Activated CD4-positive, alpha-beta T cell treated with anti-CD3 and anti-CD28 coated beads, Interleukin-2, Interleukin-6, amounts not matched to agents 100 ng/mL and 50 ng/mL, durations not matched to agents 16 hours and 8 hours (primary cell): ENCODE data around the gene DNAJB6.

ENCODE experiments used
- DNase-seq: peaks from one replicate; pipeline ENCODE4 v3.0.0-alpha.2; 2020

Gene DNAJB6

DNA sequence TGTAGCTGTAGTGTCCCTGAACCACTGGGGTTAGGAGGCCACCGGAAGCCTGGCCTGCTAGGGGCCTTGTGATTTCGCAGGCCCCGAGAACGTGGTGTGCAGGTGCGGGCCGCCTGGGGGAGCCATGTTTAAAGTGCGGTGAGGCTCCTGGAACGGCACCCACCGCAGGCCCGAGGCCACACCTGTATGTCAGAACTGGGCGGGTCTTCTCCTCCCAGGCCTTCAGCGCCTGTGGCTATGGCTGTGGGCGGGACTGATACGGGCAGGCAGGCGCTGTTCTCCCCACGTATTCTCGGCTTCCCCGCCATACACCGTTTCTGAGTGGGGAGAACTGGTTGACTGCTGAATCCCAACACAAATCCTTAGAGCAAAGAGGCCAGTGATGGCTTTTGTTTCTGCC lies 74.8 kb downstream of the DNAJB6 start:
- DNase-seq = peak; percentile 79

DNA sequence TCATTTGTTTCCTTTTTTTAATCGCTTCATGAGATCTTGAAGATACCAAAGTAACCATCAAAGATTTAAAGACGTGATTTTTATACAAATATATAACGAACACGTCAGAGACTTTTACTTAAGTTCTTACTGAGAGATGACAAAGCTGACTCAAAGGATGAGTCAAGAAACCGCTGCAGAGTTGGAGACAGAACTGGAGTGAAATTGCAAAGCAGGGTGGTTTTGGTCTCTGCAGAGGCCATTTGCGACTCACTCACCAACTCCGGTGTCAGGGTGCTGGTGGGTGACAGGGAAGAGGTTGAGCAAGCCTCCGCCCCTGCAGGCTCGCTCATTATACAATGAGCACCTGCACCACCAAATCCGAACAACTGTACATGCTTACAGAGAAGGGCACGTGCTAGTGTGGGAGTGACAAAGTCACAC lies 75.2 kb downstream of the DNAJB6 start:
- peak; percentile 90 for DNase-seq

DNA sequence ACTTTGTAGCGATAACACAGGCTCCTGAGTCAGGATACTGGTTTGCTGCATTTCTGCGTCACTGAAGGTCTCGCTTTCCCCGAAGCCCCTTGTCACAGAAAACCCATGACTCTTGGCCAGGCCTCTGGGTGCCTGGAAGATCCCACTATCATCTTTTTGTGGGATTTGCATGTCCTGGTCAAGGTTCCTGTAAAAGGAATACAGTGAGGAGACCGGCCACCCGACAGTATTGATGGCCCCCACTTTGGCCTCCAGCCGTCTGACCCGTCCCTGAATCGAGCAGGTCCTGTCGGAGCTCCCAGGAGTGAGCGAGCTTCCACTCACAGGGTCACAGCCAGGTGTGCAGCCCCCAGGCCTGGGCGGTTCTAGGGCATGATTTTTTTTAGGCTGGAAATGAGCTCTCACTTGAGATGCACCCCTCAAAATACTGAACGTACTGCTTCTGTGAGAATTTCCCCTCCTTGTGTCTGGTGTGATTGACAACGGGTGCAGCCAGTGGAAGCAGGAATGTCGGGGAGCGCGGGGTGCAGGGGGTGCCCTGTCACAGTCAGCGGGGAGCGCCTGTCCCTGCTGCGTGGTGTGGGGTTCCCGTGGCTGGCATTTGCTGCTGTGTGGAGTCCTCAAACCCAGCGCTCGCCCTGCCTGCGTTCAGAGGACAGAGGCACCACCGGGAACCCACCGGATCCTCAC lies 75.8 kb downstream of the DNAJB6 start:
- no peak for DNase-seq

DNA sequence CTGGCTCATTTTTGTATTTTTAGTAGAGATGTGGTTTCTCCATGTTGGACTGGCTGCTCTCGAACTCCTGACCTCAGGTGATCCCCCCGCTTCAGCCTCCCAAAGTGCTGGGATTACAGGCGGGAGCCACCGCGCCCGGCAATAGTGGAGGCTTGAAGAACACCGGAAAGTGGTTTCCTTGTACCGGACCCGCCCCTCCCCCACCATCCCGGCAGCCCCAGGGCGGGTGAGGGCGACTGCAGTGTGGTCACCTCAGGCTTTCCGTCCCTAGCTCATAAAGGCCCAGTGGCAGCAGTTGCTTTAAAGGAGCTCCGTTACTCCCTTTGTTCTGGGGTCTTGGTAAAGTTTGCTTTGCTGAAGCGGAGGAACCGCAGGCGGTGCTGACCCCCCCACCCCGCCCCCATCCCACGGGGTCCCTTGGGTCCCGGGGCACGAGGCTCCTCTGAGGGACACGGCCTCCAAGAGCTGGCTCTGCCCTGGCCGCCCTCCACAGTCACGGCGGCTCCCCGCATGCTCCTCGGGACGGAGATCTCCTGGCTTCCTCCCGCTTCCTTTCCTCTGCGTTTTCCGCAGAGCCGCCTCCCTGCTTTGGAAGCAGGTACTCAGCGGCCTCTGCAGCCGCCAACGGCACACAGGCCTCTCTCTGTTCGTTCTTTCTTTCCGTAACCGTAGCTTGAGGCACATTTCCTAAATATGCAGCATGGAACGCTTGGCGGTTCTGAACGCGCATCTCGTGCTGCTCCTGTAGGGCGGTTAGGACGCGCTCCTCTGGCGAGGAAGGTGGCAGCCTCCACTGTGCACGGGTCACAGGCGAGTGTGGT lies 77.3 kb downstream of the DNAJB6 start:
- no peak for DNase-seq

DNA sequence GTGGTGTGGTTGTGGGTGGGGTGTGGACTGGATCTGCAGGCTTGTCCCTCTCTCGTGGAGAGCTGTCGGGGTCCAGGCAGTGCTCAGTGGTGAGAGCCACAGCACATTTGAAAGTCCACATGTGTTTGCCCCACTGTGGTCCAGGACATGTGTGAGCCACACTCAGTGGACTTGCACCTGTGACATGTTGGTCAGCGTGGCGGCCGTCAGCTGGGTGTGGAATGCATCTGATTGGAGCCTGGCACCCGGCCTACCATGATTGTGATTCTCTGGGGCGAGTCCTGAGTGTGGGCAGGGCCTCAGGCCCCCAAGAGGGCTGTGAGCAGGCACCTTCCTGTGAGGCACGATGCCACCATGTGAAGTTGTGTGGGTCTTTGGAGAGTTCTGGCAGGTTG lies 77.9 kb downstream of the DNAJB6 start:
- no peak for DNase-seq

DNA sequence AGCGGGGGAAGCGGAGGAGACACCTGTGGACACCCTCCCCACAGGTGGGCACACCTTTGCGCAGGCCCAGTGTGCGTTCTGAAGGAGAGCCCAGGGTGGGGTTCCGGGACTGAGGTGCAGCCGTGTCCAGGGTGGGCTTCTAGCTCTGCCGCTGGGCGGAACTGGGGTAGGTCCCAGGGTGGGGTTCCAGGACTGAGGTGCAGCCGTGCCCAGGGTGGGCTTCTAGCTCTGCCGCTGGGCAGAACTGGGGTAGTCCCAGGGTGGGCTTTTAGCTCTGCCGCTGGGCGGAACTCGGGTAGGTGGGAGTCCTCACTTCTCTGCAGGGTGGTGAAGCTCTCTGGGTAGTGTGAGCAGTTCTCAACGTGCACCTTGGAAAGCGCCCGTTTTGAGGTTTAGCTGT lies 78.7 kb downstream of the DNAJB6 start:
- DNase-seq = no peak

DNA sequence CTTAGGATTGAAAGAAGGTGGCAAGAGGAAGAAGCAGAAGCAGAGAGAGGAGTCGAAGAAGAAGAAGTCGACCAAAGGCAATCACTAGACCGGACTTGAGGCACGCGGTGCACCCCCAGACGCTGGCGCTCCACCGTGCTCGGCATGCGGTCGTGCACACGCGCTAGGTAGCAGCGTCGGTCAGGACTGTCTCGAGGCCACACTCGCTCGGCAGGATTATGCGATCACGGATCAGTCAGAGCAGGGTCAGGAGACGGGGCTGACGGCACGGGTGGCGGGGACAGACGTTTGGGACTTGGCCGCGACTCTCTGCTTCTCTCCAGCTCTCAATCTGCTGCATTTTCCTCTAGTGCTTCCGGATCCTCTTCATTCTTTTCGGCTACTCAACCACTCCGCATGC lies 79.2 kb downstream of the DNAJB6 start:
- DNase-seq = no peak

DNA sequence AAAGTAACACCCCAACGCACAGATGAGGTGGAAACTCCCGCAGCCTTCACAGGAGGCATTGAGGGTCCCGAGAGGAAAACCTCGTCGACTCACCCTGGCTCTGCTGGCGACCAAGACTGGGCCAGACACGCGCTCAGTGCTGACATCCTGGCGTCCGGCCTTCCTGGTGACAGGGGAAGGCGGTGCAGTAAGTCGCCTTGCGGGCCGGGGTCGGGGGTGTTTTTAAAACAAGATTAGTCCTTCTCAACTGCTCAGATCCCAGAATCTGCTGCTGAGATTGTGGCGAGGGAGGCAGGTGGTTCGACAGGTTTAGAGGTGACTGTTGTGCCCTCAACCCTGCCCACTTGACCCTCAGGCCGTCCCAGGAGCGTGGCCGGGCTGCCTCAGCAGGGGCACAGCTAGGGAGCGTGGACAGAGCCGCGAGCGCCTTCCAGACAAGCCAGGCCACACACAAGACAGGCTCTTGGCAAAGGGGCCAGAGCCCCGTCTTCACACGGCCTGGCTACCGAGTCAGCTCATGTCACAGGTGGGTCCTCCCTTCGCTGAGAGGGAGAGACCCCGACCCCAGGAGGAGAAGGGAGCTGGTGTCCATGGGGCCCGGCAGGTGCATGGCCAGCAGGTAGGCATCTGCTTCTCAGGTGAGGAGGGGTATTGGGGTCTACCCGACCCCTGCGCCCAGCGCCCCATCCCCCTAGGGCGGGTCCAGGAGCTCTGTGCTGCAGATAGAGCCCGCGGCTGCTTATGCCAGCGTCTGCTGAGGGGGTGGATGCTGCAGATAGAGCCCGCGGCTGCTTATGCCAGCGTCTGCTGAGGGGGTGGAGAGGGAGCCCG lies 81.6 kb downstream of the DNAJB6 start:
- no peak for DNase-seq

DNA sequence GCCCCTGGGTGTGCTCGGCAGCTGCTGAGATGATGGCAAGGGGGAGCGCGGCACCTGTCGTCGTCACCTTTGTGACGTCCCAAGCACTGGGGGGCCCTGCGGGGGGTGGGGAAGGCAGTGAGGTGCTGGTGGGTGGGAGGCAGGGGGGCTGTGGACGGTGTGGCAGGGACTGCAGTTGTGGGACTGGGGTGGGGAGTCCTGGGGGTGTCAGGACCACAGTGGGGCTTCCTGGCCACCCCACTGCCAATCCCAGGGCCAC lies 82.2 kb downstream of the DNAJB6 start:
- DNase-seq = no peak

DNA sequence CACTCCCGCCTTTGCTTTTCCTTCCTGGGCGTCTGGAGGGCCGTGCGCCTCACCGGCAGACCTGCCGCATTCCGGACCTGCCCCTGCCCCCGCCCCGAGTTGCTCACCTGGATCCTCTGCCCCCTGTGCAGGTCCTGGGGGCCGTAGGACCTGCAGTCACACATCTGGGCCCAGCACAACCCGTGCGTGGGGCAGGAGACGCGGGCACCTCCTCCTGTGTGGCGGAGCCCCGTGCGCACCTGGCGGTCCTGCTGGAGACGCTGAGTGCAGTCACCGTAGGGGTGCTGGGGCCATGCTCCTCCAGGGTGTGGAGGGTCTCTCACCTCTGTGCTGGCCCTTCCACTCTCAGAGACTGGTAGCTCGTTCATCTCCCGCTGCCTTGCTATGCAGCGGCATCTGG lies 85.5 kb downstream of the DNAJB6 start:
- DNase-seq = no peak

DNA sequence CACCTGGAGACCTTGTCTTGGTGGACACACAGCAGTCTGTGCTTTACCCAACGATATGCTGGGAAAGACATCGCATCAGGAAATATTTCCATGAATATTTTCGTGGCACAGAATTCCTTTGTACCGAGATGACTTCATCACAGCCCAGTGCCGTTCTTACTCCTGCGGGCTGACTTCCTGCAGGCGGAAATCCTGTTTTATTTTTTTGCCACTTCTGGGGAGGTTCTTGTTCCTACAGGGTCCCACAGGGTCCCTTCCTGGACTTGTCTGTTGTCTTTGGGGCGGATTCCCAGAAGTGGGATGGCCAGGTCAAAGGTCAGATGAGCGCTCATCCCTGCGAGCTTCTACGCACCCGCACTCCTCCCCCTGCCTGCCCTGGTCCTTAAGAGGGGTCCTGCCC lies 86.5 kb downstream of the DNAJB6 start:
- DNase-seq = no peak

DNA sequence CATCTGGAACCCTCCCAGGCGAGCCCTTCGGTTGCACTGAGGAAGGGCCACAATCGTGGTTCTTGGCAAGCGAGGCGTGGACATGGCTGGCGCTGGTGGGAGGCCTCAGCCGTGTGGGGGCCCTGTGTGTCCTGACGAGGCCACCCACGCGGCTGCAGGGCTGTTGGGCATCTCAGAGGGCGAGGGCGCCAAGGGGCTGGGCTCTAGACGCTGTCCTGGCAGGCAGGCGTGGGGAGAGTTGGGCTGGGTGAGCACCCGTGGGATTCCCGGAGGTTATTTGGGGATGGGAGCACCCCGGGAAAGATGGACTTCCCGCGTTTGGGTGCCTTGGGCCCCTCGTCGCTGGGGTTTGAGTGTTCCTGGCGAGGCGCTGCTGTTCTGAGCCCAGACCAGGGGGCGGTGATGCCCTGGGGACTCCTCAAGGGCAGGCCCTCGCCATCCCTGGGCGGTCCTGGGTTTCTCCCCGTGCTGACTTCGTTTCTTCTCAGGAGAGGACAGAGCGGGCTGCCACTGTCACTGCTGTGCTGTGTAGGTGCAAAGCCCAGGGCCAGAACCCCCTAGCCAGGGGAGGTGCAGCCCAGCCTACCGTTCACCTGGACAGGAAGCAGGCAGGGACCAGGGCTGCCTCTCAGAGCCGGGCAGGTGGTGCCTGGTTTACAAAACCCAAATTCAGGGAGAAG lies 87.2 kb downstream of the DNAJB6 start:
- DNase-seq = no peak

DNA sequence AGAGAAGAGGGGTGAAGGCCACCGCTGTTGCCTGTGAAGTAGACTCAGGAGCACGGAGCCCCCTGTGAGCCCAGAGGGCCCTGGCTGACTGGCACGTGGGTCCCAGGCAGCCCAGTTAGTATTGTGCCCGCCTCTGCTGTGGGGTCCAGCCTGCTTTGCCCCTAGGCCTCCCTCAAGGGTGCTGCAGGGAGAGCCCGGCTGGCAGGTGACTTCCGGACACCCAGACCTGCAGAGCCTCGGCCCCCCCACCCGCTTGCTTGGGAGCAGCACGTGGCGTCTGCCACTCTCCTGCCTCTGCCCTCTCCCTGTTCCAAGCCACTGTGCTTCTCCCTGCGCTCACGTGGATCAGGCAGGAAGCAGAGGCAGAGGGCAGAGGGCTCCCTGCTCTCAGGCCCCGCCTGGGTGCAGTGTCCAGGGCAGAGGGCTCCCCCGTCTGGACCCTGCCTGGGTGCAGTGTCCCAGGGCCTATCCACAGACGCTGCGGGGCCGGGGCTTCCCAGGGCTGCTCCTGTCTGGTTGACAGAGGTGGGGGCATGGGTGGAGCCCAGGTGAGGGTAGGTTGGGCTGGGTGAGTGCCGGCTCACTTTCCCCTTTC lies 88.4 kb downstream of the DNAJB6 start:
- DNase-seq = no peak

DNA sequence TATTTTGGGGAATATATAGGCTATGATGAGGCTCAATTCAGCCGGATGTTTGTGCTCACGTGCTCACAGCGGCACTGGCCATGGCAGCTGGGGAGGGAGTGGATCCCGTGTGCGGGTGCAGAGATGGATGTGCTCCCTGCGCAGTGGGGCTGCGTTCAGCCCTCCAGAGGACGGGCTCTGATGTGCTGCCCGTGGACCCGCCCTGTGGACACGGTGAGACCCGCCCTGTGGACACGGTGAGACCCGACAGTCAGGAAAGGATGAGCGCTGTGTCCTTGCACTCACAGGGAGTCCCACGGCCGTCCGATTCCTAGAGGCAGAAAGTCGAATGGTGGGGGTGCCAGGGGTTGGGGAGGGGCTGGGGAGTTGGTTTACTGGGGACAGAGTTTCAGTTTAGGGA lies 89.0 kb downstream of the DNAJB6 start:
- DNase-seq = no peak

DNA sequence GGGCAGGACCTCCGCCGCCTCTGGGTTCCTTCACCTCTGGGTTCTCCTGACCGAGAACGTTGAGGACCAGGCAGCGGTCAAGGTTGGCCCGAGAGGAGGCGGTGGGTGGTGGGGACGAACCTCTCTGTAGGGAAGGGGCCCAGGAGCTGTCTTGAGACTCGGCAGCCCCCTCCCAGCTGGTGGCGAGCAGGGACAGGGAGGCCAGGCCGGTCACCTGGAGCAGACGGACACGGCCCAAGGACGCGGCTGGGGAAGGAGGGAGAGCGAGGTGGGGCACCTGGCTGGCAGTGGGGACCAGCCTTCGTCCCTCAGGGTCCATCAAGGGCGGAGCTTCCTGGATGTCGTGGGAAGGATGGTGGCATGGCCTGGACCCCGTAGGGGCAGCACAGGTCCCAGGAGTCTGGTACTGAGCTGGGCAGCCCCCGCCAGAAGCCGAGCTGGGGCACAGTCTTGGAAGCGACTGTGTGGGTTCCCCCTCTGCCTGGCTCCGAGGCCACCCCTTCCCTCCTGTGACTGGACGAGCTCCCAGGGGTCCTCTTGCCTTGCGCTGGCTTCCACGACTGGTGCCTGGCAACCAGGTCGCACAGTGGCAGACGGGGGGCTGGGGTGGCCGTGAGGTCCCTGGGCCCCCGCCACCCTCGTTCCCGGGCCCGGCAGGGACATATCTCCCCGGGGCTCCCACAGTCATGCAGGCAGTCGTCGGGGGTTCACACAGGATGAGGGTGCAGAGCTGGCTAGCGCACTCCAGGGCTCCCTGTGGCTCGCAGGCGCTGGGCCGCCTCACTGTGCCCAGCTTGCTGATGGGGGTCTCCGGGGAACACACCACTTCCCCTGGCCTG lies 89.9 kb downstream of the DNAJB6 start:
- no peak for DNase-seq

DNA sequence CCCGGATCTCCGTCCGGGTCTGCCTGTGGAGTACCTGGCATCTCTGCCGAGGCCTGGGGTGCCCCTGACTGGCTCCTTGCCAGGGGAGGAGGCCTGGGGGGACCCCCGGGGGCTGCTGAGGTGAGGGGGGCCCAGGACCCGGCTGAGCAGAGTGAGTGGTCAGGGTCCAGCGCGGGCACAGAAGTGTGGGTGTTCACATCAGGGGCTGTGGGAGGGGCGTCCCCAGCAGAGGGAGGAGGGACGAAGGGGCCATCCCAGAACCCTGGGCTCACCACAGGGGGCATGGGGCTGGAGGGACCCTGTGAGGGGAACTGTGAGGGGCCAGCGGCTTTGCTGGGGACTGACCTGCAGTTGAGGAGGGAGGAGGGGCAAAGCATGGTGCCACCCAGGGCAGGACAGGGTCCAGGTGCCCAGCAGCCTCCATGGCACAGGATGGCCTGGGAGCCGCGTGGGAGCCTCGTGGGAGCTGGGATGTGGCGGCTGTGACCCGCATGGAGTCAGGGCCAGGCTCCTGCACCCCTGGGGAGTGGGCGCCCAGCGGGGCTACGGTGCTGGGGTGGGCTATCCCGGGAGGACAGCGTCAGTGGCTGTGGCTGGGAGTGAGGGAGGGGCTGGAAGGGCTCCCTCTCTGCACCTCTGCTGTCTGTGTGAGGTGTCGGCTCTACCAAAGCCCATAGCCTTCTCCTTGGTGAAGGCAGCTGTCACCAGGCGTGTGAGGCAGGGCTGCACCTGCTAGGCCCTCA lies 91.2 kb downstream of the DNAJB6 start:
- no peak for DNase-seq

DNA sequence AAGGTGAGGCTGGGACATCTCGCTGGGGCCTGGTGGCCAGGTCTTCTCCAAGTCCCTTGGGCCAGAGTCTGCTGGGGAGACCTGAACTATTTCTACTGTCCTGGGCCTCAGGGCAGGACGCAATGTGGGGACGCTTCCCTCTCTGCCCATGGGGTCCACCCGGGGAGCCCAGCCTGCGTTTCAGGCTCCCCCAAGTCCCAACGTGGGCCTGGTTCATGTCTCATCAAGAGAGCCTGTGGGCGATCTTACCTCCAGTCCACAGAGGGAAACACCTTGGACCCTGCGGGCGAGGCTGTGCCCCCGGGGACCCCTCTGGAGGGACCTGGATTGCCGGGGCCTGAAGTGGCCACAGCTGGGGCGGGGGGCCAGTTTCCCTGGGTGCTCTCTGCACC lies 91.7 kb downstream of the DNAJB6 start:
- no peak for DNase-seq

DNA sequence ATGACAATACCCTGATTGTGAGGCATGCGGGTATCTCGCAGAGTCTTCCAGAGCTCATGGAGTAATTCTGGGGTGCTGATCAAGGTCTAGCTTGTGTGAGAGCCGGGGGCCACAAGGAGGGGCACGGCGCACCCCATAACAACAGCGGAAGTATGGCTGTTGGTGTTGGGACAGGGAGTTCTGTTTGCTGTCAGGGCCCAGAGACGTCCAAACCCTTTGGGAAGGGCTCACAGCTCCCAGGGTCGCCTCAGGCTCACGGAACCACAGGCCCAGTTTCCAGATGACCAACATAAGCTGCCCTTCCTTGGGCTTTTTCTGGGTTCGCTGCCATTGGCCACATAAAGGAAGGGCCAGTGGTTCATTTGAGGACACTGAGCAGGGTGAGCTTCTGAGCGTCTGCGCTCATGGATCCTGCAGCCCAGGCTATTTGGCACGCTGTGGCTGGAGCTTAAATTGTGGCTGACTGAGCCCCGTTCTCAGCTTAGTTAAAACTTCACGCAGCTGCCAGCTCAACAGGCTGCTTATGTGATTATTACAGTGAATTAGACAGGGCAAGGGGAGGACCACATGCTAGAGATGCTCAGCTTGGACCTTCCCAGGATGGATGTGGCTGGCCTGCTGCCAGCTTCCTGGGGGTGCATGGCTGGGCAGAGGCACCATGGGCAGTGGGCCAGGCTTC lies 92.3 kb downstream of the DNAJB6 start:
- no peak for DNase-seq

DNA sequence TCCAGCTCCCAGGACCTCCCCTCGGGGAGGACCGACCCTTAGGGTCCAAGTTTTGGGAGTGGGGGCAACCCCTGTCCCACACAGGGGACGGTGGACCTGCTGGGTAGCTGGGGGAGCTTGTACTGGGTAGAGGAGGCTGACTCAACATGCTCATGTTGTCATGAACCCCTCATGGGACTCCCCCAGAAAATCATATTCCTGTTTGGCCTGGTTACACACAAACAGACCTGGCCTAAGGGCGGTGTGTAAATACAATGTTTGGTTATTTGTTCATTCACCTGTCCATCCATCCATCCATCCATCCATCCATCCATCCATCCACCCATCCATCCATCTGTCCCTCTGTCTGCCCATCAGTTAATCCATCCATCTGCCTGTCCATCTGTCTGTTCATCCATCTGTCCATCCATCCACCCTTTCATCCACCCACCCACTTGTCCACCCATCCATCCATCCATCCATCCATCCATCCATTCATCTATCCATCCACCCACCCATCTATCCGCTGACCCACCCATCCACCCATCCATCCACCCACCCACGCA lies 92.9 kb downstream of the DNAJB6 start:
- DNase-seq = no peak

DNA sequence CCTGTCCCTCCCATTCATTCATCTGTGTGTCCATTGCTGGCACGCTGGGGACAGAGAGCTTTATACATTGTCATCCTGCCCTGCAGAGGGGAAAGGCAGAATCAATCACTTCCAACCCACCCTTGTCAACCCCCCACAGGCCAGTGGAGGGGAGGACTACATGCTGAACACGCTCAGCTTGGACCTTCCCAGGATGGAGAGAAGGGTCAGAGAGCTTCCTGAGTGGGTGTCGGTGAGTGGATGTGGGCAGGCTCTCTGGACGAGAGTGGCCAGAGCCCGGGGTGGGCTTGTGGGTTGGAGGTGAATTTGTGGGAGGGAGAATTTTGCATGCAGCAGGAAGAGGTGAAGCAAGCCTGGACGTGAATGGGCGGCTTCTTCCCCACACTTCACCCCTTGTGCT lies 93.9 kb downstream of the DNAJB6 start:
- DNase-seq = no peak
